ENCODE measurements around the gene SLC10A6.

SLC10A6 gene

GRCh38 chr4:86847571-86847970 lies 1.6 kb downstream of the SLC10A6 start:
- no peak for DNase-seq (ENCODE audit: low spot score)

GRCh38 chr4:86846921-86847320 lies 2.3 kb downstream of the SLC10A6 start:
- DNase-seq (ENCODE audit: low spot score): no peak

GRCh38 chr4:86845593-86845992 lies 3.6 kb downstream of the SLC10A6 start:
- DNase-seq (ENCODE audit: low spot score): no peak

GRCh38 chr4:86841309-86841708 lies 7.9 kb downstream of the SLC10A6 start:
- DNase-seq (ENCODE audit: low spot score): no peak

- no peak for DNase-seq (ENCODE audit: low spot score)
Observed at GRCh38 chr4:86840858-86841257, 8.3 kb downstream of the SLC10A6 start.

GRCh38 chr4:86837691-86838503 lies 11.3 kb downstream of the SLC10A6 start:
- no peak for DNase-seq (ENCODE audit: low spot score)

GRCh38 chr4:86835677-86836076 lies 13.5 kb downstream of the SLC10A6 start:
- DNase-seq (ENCODE audit: low spot score): no peak

- no peak for DNase-seq (ENCODE audit: low spot score)
Observed at GRCh38 chr4:86834901-86835300, 14.3 kb downstream of the SLC10A6 start.

- DNase-seq (ENCODE audit: low spot score): no peak
Observed at GRCh38 chr4:86833615-86834014, 15.6 kb downstream of the SLC10A6 start.

- no peak for DNase-seq (ENCODE audit: low spot score)
Observed at GRCh38 chr4:86831262-86832130, 17.7 kb downstream of the SLC10A6 start.

- DNase-seq (ENCODE audit: low spot score): no peak
Observed at GRCh38 chr4:86825511-86825910, 23.7 kb downstream of the SLC10A6 start.

GRCh38 chr4:86822136-86822535 lies 27.0 kb downstream of the SLC10A6 start:
- no peak for DNase-seq (ENCODE audit: low spot score)

- DNase-seq (ENCODE audit: low spot score): no peak
Observed at GRCh38 chr4:86821151-86821550, 28.0 kb downstream of the SLC10A6 start.

- no peak for DNase-seq (ENCODE audit: low spot score)
Observed at GRCh38 chr4:86819561-86819960, 29.6 kb downstream of the SLC10A6 start.

GRCh38 chr4:86818841-86819240 lies 30.3 kb downstream of the SLC10A6 start:
- DNase-seq (ENCODE audit: low spot score): no peak

- no peak for DNase-seq (ENCODE audit: low spot score)
Observed at GRCh38 chr4:86818211-86818610, 31.0 kb downstream of the SLC10A6 start.

- DNase-seq (ENCODE audit: low spot score): no peak
Observed at GRCh38 chr4:86816501-86817273, 32.5 kb downstream of the SLC10A6 start.

- DNase-seq (ENCODE audit: low spot score): no peak
Observed at GRCh38 chr4:86815653-86816052, 33.5 kb downstream of the SLC10A6 start.

- DNase-seq (ENCODE audit: low spot score): no peak
Observed at GRCh38 chr4:86810847-86811246, 38.3 kb downstream of the SLC10A6 start.

- no peak for DNase-seq (ENCODE audit: low spot score)
Observed at GRCh38 chr4:86809809-86810208, 39.4 kb downstream of the SLC10A6 start.

GRCh38 chr4:86791126-86791525 lies 58.1 kb downstream of the SLC10A6 start:
- DNase-seq (ENCODE audit: low spot score): no peak

GRCh38 chr4:86788826-86789225 lies 60.4 kb downstream of the SLC10A6 start:
- no peak for DNase-seq (ENCODE audit: low spot score)

Data from RKO (cell line).